HG03108 (cell line): ENCODE measurements around the gene FBXO34.
"Not testable (repeated sequence)": the region's sequence is repeated elsewhere in the genome, so short reads cannot be mapped to it uniquely, and the experiment has no call there.

Source experiments
- ATAC-seq: cut with Tn5 transposase; IDR thresholded peaks from one replicate; pipeline ENCODE4 v1.9.1; 2021; ENCODE audit warnings: moderate library complexity; ENCODE audit not compliant: unreplicated experiment

The FBXO34 gene

GRCh38 chr14:55374771-55375170 lies 103.5 kb downstream of the FBXO34 start:
- ATAC-seq, result no peak

GRCh38 chr14:55377236-55377635 lies 106.0 kb downstream of the FBXO34 start:
- no peak for ATAC-seq

- no peak for ATAC-seq
Measured at GRCh38 chr14:55381040-55381439, 109.8 kb downstream of the FBXO34 start.

- ATAC-seq, result no peak
Measured at GRCh38 chr14:55381561-55381960, 110.3 kb downstream of the FBXO34 start.

GRCh38 chr14:55382483-55382882 lies 111.3 kb downstream of the FBXO34 start:
- no peak for ATAC-seq

- not testable (repeated sequence) for ATAC-seq
Measured at GRCh38 chr14:55383056-55383466, 111.8 kb downstream of the FBXO34 start.

- no peak for ATAC-seq
Measured at GRCh38 chr14:55383541-55384140, 112.4 kb downstream of the FBXO34 start.

- no peak for ATAC-seq
Measured at GRCh38 chr14:55384536-55384935, 113.3 kb downstream of the FBXO34 start.

- no peak for ATAC-seq
Measured at GRCh38 chr14:55386037-55386808, 115.0 kb downstream of the FBXO34 start.

- no peak for ATAC-seq
Measured at GRCh38 chr14:55387121-55387520, 115.9 kb downstream of the FBXO34 start.

GRCh38 chr14:55388160-55388559 lies 116.9 kb downstream of the FBXO34 start:
- ATAC-seq, result no peak

GRCh38 chr14:55389330-55389729 lies 118.1 kb downstream of the FBXO34 start:
- no peak for ATAC-seq

GRCh38 chr14:55398679-55399078 lies 127.5 kb downstream of the FBXO34 start:
- ATAC-seq, result no peak

GRCh38 chr14:55399183-55399582 lies 128.0 kb downstream of the FBXO34 start:
- no peak for ATAC-seq

- no peak for ATAC-seq
Measured at GRCh38 chr14:55399852-55400251, 128.6 kb downstream of the FBXO34 start.

- ATAC-seq, result no peak
Measured at GRCh38 chr14:55401751-55402150, 130.5 kb downstream of the FBXO34 start.
